Bronchial epithelial cell (primary cell): ENCODE measurements around the gene SEPTIN10. TPM values are rescaled to one million over a fixed set of nuclear protein-coding genes. Genes with fewer than 3 reads are reported as not detected.

Source experiments
- DNase-seq: peaks from one replicate; pipeline ENCODE4 v3.0.0-alpha.2; 2010; ENCODE audit warnings: low read depth
- FAIRE-seq: peaks from 2 replicates; lab custom pipeline; 2011; peaks lifted over from hg19 to GRCh38; lab: Jason Lieb, UNC
- H3K27me3 ChIP-seq: 2 replicates; pipeline ENCODE4 v1.5.1; 2011; ENCODE audit warnings: low read length; ENCODE audit not compliant: control insufficient read depth, insufficient read depth
- H3K36me3 ChIP-seq: 2 replicates; pipeline ENCODE4 v1.5.1; 2011; ENCODE audit warnings: low read length; ENCODE audit not compliant: control insufficient read depth, insufficient read depth
- H3K4me3 ChIP-seq: 2 replicates; pipeline ENCODE4 v1.5.1; 2011; ENCODE audit warnings: mild to moderate bottlenecking, low read depth, low read length, control low read depth
- CTCF ChIP-seq: IDR thresholded peaks from 2 replicates; pipeline ENCODE4 v1.5.1; 2011; ENCODE audit warnings: mild to moderate bottlenecking, moderate library complexity, low read length, control low read depth, inconsistent platforms; ENCODE audit not compliant: insufficient read depth, severe bottlenecking
- total RNA-seq: library from RNA; depleted of rRNA; stranded (reverse); fragments of >200 nt; gene quantifications from 2 replicates; pipeline ENCODE4 v1.2.1, GENCODE V29; 2014

SEPTIN10 gene
- total RNA-seq, 1 donor from 2014 or later, result 62.4 TPM

GRCh38 chr2:109562421-109562820 is 51.3 kb downstream of the SEPTIN10 start:
- peak; percentile 89 for DNase-seq
- H3K27me3 ChIP-seq, result no peaks in the 10 kb centered on the region
- no peak for TF ChIP-seq CTCF
- FAIRE-seq, result peak; percentile 86
- no peaks in the 10 kb centered on the region for H3K36me3 ChIP-seq
- no peak overlapping the region for H3K4me3 ChIP-seq

GRCh38 chr2:109560265-109560664 is 53.5 kb downstream of the SEPTIN10 start:
- DNase-seq, result peak; percentile 61
- no peaks in the 10 kb centered on the region for H3K27me3 ChIP-seq
- no peak for TF ChIP-seq CTCF
- no peak overlapping the region for H3K4me3 ChIP-seq
- no peaks in the 10 kb centered on the region for H3K36me3 ChIP-seq
- FAIRE-seq, result no peak

GRCh38 chr2:109558076-109558882 is 55.5 kb downstream of the SEPTIN10 start:
- no peak for FAIRE-seq
- peak; percentile 94 for DNase-seq
- no peak overlapping the region for H3K4me3 ChIP-seq
- H3K36me3 ChIP-seq, result no peaks in the 10 kb centered on the region
- no peaks in the 10 kb centered on the region for H3K27me3 ChIP-seq
- no peak for TF ChIP-seq CTCF

- no peak for TF ChIP-seq CTCF
- no peaks in the 10 kb centered on the region for H3K27me3 ChIP-seq
- FAIRE-seq (no peak), DNase-seq (no peak)
- H3K36me3 ChIP-seq, result peaks cover 2% of the 10 kb centered on the region
- H3K4me3 ChIP-seq, result no peak overlapping the region
Measured at GRCh38 chr2:109557309-109557708, 56.5 kb downstream of the SEPTIN10 start.

GRCh38 chr2:109555346-109555900 is 58.3 kb downstream of the SEPTIN10 start:
- Histone ChIP-seq H3K27me3 (no peaks in the 10 kb centered on the region), H3K4me3 (no peak overlapping the region), H3K36me3 (peaks cover 4% of the 10 kb centered on the region)
- no peak for FAIRE-seq
- no peak for DNase-seq
- no peak for TF ChIP-seq CTCF
